K562 (cell line): ENCODE results near the gene PLD1. TPM values are rescaled to one million over a fixed set of nuclear protein-coding genes. Genes with fewer than 3 reads are reported as not detected.
A peak's percentile ranks its signal among the peaks of the same experiment; 100 is the strongest.

ENCODE experiments used
- ARID3A ChIP-seq: IDR thresholded peaks from 2 replicates; pipeline ENCODE4 v1.6.1; 2012; ENCODE audit warnings: low read depth, low read length, improper control_type of control experiment, borderline replicate concordance
- BCLAF1 ChIP-seq, 2 experiments: fragments of 450-650 bp in 1 of 2; IDR thresholded peaks; 2 replicates each; pipeline ENCODE4 v1.6.1; 2011 to 2017; ENCODE audit warnings: low read depth in 2 of 2, antibody characterized with exemption in 1 of 2, borderline replicate concordance in 1 of 2, low read length in 1 of 2, mild to moderate bottlenecking in 1 of 2, mixed read lengths in 1 of 2; ENCODE audit not compliant: control insufficient read depth in 1 of 2
- CC2D1A ChIP-seq: fragments of 450-650 bp; IDR thresholded peaks from 2 replicates; pipeline ENCODE4 v1.6.1; 2017; ENCODE audit warnings: mild to moderate bottlenecking
- COPS2 ChIP-seq: fragments of 450-650 bp; conservative IDR thresholded peaks from 2 replicates; pipeline ENCODE4 v1.6.1; 2016; ENCODE audit warnings: mild to moderate bottlenecking, moderate library complexity
- DDX20 ChIP-seq: fragments of 450-650 bp; IDR thresholded peaks from 2 replicates; pipeline ENCODE4 v1.6.1; 2016; ENCODE audit warnings: missing genetic modification characterization, low read depth, mild to moderate bottlenecking, missing compliant biosample characterization, moderate library complexity
- ETV6 ChIP-seq, 3 experiments: fragments of 150-350 bp in 1 of 3; sonication (generic) in 1 of 3; formaldehyde crosslinking in 1 of 3; IDR thresholded peaks; 2 replicates each; pipeline versions ENCODE4 v1.6.1 to v1.8.0; 2014 to 2022; ENCODE audit warnings: borderline replicate concordance in 2 of 3, low read depth in 2 of 3, antibody characterized with exemption in 1 of 3, low read length in 1 of 3, mild to moderate bottlenecking in 1 of 3, missing genetic modification reagents in 1 of 3
- FOXP1 ChIP-seq: sonication (generic); formaldehyde crosslinking; IDR thresholded peaks from 2 replicates; pipeline ENCODE4 v1.8.0; 2022; ENCODE audit warnings: mild to moderate bottlenecking, missing genetic modification reagents
- HSF4 ChIP-seq: fragments of 250-450 bp; sonication (Bioruptor Pico); IDR thresholded peaks from 2 replicates; pipeline ENCODE4 v2.1.2; 2022; ENCODE audit warnings: mild to moderate bottlenecking, moderate library complexity, borderline replicate concordance
- KDM1A ChIP-seq, 2 experiments: fragments of 450-650 bp; IDR thresholded peaks; 2 replicates each; pipeline ENCODE4 v1.6.1; 2016; ENCODE audit warnings: mild to moderate bottlenecking in 2 of 2
- MAFK ChIP-seq: IDR thresholded peaks from 2 replicates; pipeline ENCODE4 v1.6.1; 2011; ENCODE audit warnings: low read length, improper control_type of control experiment
- NFRKB ChIP-seq: fragments of 450-650 bp; IDR thresholded peaks from 2 replicates; pipeline ENCODE4 v1.6.1; 2016; ENCODE audit warnings: low read depth
- OTX1 ChIP-seq: fragments of 450-650 bp; formaldehyde crosslinking; IDR thresholded peaks from 2 replicates; pipeline ENCODE4 v1.4.0; 2022; ENCODE audit warnings: mild to moderate bottlenecking
- SETDB1 ChIP-seq: IDR thresholded peaks from one replicate; pipeline ENCODE4 v1.6.1; 2012; ENCODE audit warnings: low read length, control low read depth, inconsistent platforms
- SFPQ ChIP-seq: fragments of 200-400 bp; formaldehyde crosslinking; IDR thresholded peaks from 2 replicates; pipeline ENCODE4 v1.6.1; 2017; ENCODE audit warnings: mild to moderate bottlenecking, low read depth, low read length, moderate library complexity
- SMARCC2 ChIP-seq: fragments of 450-650 bp; IDR thresholded peaks from 2 replicates; pipeline ENCODE4 v1.6.1; 2017; ENCODE audit warnings: antibody characterized with exemption, moderate library complexity, mild to moderate bottlenecking, low read depth
- ZFP36 ChIP-seq: fragments of 150-350 bp; IDR thresholded peaks from 2 replicates; pipeline ENCODE4 v1.6.1; 2018; ENCODE audit warnings: low read length, low read depth; ENCODE audit not compliant: partially characterized antibody
- ZNF12 ChIP-seq: sonication (generic); formaldehyde crosslinking; IDR thresholded peaks from 2 replicates; pipeline ENCODE4 v1.4.0; 2020; ENCODE audit warnings: mild to moderate bottlenecking, missing genetic modification reagents
- ZNF3 ChIP-seq: fragments of 250-450 bp; sonication (Bioruptor Pico); IDR thresholded peaks from 2 replicates; pipeline ENCODE4 v1.5.0; 2021; ENCODE audit warnings: mild to moderate bottlenecking, moderate library complexity
- polyA plus RNA-seq, 8 experiments: library from polyadenylated mRNA; depleted of rRNA in 4 of 8; stranded (reverse) in 5 of 8; unstranded in 3 of 8; fragments of >200 nt; fragmentation: Nextera tagmentation in 2 of 8; fragmentation: Illumina TruSeq in 1 of 8; extraction: Ambion mirVana in 2 of 8; extraction: Trizol in 1 of 8; gene quantifications; 2 replicates each; pipeline versions ENCODE4 v1.2.1 to v1.2.3, GENCODE V29; 2011 to 2014; ENCODE audit warnings: inconsistent platforms in 1 of 8, missing spikeins in 1 of 8
- total RNA-seq, 7 experiments: library from RNA; depleted of rRNA in 6 of 7; stranded (reverse); fragments of >200 nt in 6 of 7; fragmentation: Illumina TruSeq in 2 of 7; extraction: Trizol in 2 of 7; gene quantifications; 2 replicates each; pipeline versions ENCODE4 v1.2.1 to v1.2.3, GENCODE V29; 2011 to 2021; ENCODE audit warnings: low replicate concordance in 1 of 7

Gene PLD1
- total and polyA plus RNA-seq, 9 of the 15 experiments (the other 6 are each of a cell fraction or from before 2014, with no cell fraction given), result 8.4 to 26.1 (median 18.6) TPM

- no peak; a peak in 1 of 4 replicates for TF ChIP-seq ETV6 (IDR thresholded peaks at IDR 0.05; ENCODE audit: borderline replicate concordance in 1 of 2, low read depth in 2 of 2, low read length in 1 of 2)
- TF ChIP-seq ETV6 (CRISPR knock-in tag; IDR thresholded peaks at IDR 0.05; ENCODE audit: borderline replicate concordance), result no peak
- TF ChIP-seq FOXP1 (CRISPR knock-in tag), result peak; percentile 71; the same call in 1 of the 2 replicates
- TF ChIP-seq COPS2, result no peak
- no peak for TF ChIP-seq KDM1A (IDR thresholded peaks at IDR 0.05)
- no peak for TF ChIP-seq CC2D1A
- TF ChIP-seq ZFP36, result no peak
- TF ChIP-seq SFPQ, result no peak
- no peak for TF ChIP-seq HSF4
- TF ChIP-seq DDX20 (tag), result no peak
- no peak for TF ChIP-seq ZNF3 (CRISPR knock-in tag)
- TF ChIP-seq OTX1 (CRISPR knock-in tag), result no peak
- TF ChIP-seq NFRKB, result no peak
- TF ChIP-seq SMARCC2, result no peak
- no peak for TF ChIP-seq BCLAF1 (IDR thresholded peaks at IDR 0.05; ENCODE audit: borderline replicate concordance in 1 of 2, control insufficient read depth in 1 of 2, low read depth in 2 of 2, low read length in 1 of 2)
- no peak for TF ChIP-seq ZNF12
- TF ChIP-seq ARID3A, result no peak
- TF ChIP-seq MAFK, result no peak
- no peak for TF ChIP-seq SETDB1
Measured at GRCh38 chr3:171809861-171810628, at the start of gene PLD1 (continued).
